ENCODE results near the gene RPL4. TPM values are rescaled to one million over a fixed set of nuclear protein-coding genes. Genes with fewer than 3 reads are reported as not detected.

Gene RPL4
- total RNA-seq, 1 donor from 2014 or later, result 7,468 TPM

- no peak for TF ChIP-seq CTCF (IDR thresholded peaks at IDR 0.05; ENCODE audit: insufficient read depth, low read length, poor library complexity, severe bottlenecking)
- no peak for DNase-seq (ENCODE audit: low read depth)
- H3K27me3 ChIP-seq (ENCODE audit: control insufficient read depth, insufficient read depth, low read length), result no peaks in the 10 kb centered on the region
- peaks cover 1% of the 10 kb centered on the region for H3K36me3 ChIP-seq (ENCODE audit: control insufficient read depth, insufficient read depth, low read length)
- no peak overlapping the region for H3K4me3 ChIP-seq (ENCODE audit: low read depth, low read length)
Observed at GRCh38 chr15:66484539-66485112, 20.0 kb downstream of the RPL4 start.

GRCh38 chr15:66483131-66483566 is 21.5 kb downstream of the RPL4 start:
- Histone ChIP-seq H3K27me3 (ENCODE audit: control insufficient read depth, insufficient read depth, low read length) (no peaks in the 10 kb centered on the region), H3K4me3 (ENCODE audit: low read depth, low read length) (no peak overlapping the region), H3K36me3 (ENCODE audit: control insufficient read depth, insufficient read depth, low read length) (peaks cover 1% of the 10 kb centered on the region)
- TF ChIP-seq CTCF (IDR thresholded peaks at IDR 0.05; ENCODE audit: insufficient read depth, low read length, poor library complexity, severe bottlenecking), result no peak
- DNase-seq (ENCODE audit: low read depth), result peak; percentile 70

GRCh38 chr15:66482539-66482938 is 22.1 kb downstream of the RPL4 start:
- H3K27me3 ChIP-seq (ENCODE audit: control insufficient read depth, insufficient read depth, low read length), result no peaks in the 10 kb centered on the region
- H3K4me3 ChIP-seq (ENCODE audit: low read depth, low read length), result no peak overlapping the region
- no peak for TF ChIP-seq CTCF (IDR thresholded peaks at IDR 0.05; ENCODE audit: insufficient read depth, low read length, poor library complexity, severe bottlenecking)
- DNase-seq (ENCODE audit: low read depth), result no peak
- no peaks in the 10 kb centered on the region for H3K36me3 ChIP-seq (ENCODE audit: control insufficient read depth, insufficient read depth, low read length)

- Histone ChIP-seq H3K4me3 (ENCODE audit: low read depth, low read length) (no peak overlapping the region), H3K27me3 (ENCODE audit: control insufficient read depth, insufficient read depth, low read length) (no peaks in the 10 kb centered on the region), H3K36me3 (ENCODE audit: control insufficient read depth, insufficient read depth, low read length) (no peaks in the 10 kb centered on the region)
- DNase-seq (ENCODE audit: low read depth), result peak; percentile 69
- TF ChIP-seq CTCF (IDR thresholded peaks at IDR 0.05; ENCODE audit: insufficient read depth, low read length, poor library complexity, severe bottlenecking), result no peak
Observed at GRCh38 chr15:66481107-66481856, 23.4 kb downstream of the RPL4 start.

GRCh38 chr15:66480267-66480666 is 24.4 kb downstream of the RPL4 start:
- no peak for TF ChIP-seq CTCF (IDR thresholded peaks at IDR 0.05; ENCODE audit: insufficient read depth, low read length, poor library complexity, severe bottlenecking)
- Histone ChIP-seq H3K27me3 (ENCODE audit: control insufficient read depth, insufficient read depth, low read length) (no peaks in the 10 kb centered on the region), H3K36me3 (ENCODE audit: control insufficient read depth, insufficient read depth, low read length) (no peaks in the 10 kb centered on the region), H3K4me3 (ENCODE audit: low read depth, low read length) (no peak overlapping the region)
- DNase-seq (ENCODE audit: low read depth), result no peak
